H1 (cell line): Measurements from ENCODE around the gene BTAF1. TPM values are rescaled to one million over a fixed set of nuclear protein-coding genes. Genes with fewer than 3 reads are reported as not detected.

Experiments
- E2F6 ChIP-seq: IDR thresholded peaks from 2 replicates; pipeline ENCODE4 v1.6.1; 2012; ENCODE audit warnings: inconsistent platforms
- polyA plus RNA-seq, 7 experiments: library from polyadenylated mRNA; depleted of rRNA in 3 of 7; stranded (reverse) in 5 of 7; unstranded in 2 of 7; fragments of >200 nt in 5 of 7; fragments of 200-250 nt in 2 of 7; gene quantifications; 1 replicate in 5 of 7; 2 replicates in 1 of 7; 4 replicates in 1 of 7; pipeline versions ENCODE4 v1.2.1 to v1.2.3, GENCODE V29; 2011 to 2013; ENCODE audit warnings: missing spikeins in 2 of 7, mixed read lengths in 2 of 7
- total RNA-seq: library from RNA; stranded (reverse); fragmentation: NEBNext Ultra II Directional; extraction: Animal tissue kit (Norgen Biotek cat#: 25700); gene quantifications from 2 replicates; pipeline ENCODE4 v1.2.1, GENCODE V29; 2021

BTAF1 gene
- total and polyA plus RNA-seq, 2 of the 8 experiments (the other 6 are each of a cell fraction or from before 2014, with no cell fraction given) = 24.5 to 39.1 TPM

GRCh38 chr10:91924212-91925021, 847 bp downstream of the BTAF1 start (continued):
- no peak for TF ChIP-seq E2F6
- TF ChIP-seq, all 59 proteins: peak for 0
